ENCODE data around the gene PRKAG2. TPM values are rescaled to one million over a fixed set of nuclear protein-coding genes. Genes with fewer than 3 reads are reported as not detected.

Gene PRKAG2
- total RNA-seq, 2 donors from 2014 or later, result 23.2 to 28.4 TPM

- ATAC-seq (replicated peaks in 1 of 2), result no peak
- H3K27ac Mint-ChIP-seq, result no peak overlapping the region
- H3K36me3 Mint-ChIP-seq (ENCODE audit: insufficient read depth in 2 of 2), result no peaks in the 10 kb centered on the region
- no peak for DNase-seq
- peaks cover 4% of the 10 kb centered on the region for H3K4me1 Mint-ChIP-seq (ENCODE audit: low read depth)
- H3K4me3 Mint-ChIP-seq, result no peak overlapping the region
- H3K27me3 Mint-ChIP-seq (ENCODE audit: low read depth), result no peaks in the 10 kb centered on the region
- no peaks in the 10 kb centered on the region for H3K9me3 Mint-ChIP-seq
Measured at GRCh38 chr7:151700586-151701165, 176.2 kb downstream of the PRKAG2 start.

GRCh38 chr7:151699928-151700319 lies 177.0 kb downstream of the PRKAG2 start:
- no peaks in the 10 kb centered on the region for H3K27me3 Mint-ChIP-seq (ENCODE audit: low read depth)
- H3K27ac Mint-ChIP-seq, result no peak overlapping the region
- H3K36me3 Mint-ChIP-seq (ENCODE audit: insufficient read depth in 2 of 2), result no peaks in the 10 kb centered on the region
- H3K9me3 Mint-ChIP-seq, result no peaks in the 10 kb centered on the region
- no peak for ATAC-seq (replicated peaks in 1 of 2)
- DNase-seq, result no peak
- peaks cover 5% of the 10 kb centered on the region for H3K4me1 Mint-ChIP-seq (ENCODE audit: low read depth)
- H3K4me3 Mint-ChIP-seq, result no peak overlapping the region

- Mint-ChIP-seq H3K4me1 (ENCODE audit: low read depth) (peaks cover 6% of the 10 kb centered on the region), H3K4me3 (no peak overlapping the region), H3K36me3 (ENCODE audit: insufficient read depth in 2 of 2) (no peaks in the 10 kb centered on the region), H3K27me3 (ENCODE audit: low read depth) (no peaks in the 10 kb centered on the region), H3K27ac (no peak overlapping the region), H3K9me3 (no peaks in the 10 kb centered on the region)
- ATAC-seq (replicated peaks in 1 of 2) (no peak), DNase-seq (no peak)
Measured at GRCh38 chr7:151699147-151699927, 177.6 kb downstream of the PRKAG2 start.

GRCh38 chr7:151697942-151698341 lies 179.0 kb downstream of the PRKAG2 start:
- H3K27ac Mint-ChIP-seq, result no peak overlapping the region
- H3K4me1 Mint-ChIP-seq (ENCODE audit: low read depth), result peaks cover 6% of the 10 kb centered on the region
- ATAC-seq (replicated peaks in 1 of 2) (no peak), DNase-seq (no peak)
- no peak overlapping the region for H3K4me3 Mint-ChIP-seq
- H3K36me3 Mint-ChIP-seq (ENCODE audit: insufficient read depth in 2 of 2), result no peaks in the 10 kb centered on the region
- no peaks in the 10 kb centered on the region for H3K9me3 Mint-ChIP-seq
- no peaks in the 10 kb centered on the region for H3K27me3 Mint-ChIP-seq (ENCODE audit: low read depth)

GRCh38 chr7:151697515-151697895 lies 179.4 kb downstream of the PRKAG2 start:
- no peaks in the 10 kb centered on the region for H3K9me3 Mint-ChIP-seq
- peaks cover 6% of the 10 kb centered on the region for H3K4me1 Mint-ChIP-seq (ENCODE audit: low read depth)
- no peaks in the 10 kb centered on the region for H3K27me3 Mint-ChIP-seq (ENCODE audit: low read depth)
- no peaks in the 10 kb centered on the region for H3K36me3 Mint-ChIP-seq (ENCODE audit: insufficient read depth in 2 of 2)
- no peak for DNase-seq
- no peak overlapping the region for H3K4me3 Mint-ChIP-seq
- no peak for ATAC-seq (replicated peaks in 1 of 2)
- no peak overlapping the region for H3K27ac Mint-ChIP-seq

GRCh38 chr7:151696721-151697514 lies 180.0 kb downstream of the PRKAG2 start:
- DNase-seq (no peak), ATAC-seq (replicated peaks in 1 of 2) (no peak)
- H3K27me3 Mint-ChIP-seq (ENCODE audit: low read depth), result no peaks in the 10 kb centered on the region
- H3K36me3 Mint-ChIP-seq (ENCODE audit: insufficient read depth in 2 of 2), result no peaks in the 10 kb centered on the region
- H3K4me3 Mint-ChIP-seq, result no peak overlapping the region
- H3K9me3 Mint-ChIP-seq, result no peaks in the 10 kb centered on the region
- peaks cover 6% of the 10 kb centered on the region for H3K4me1 Mint-ChIP-seq (ENCODE audit: low read depth)
- H3K27ac Mint-ChIP-seq, result no peak overlapping the region

- DNase-seq (no peak), ATAC-seq (replicated peaks in 1 of 2) (no peak)
- Mint-ChIP-seq H3K27me3 (ENCODE audit: low read depth) (no peaks in the 10 kb centered on the region), H3K4me3 (no peak overlapping the region), H3K9me3 (no peaks in the 10 kb centered on the region), H3K27ac (no peak overlapping the region), H3K4me1 (ENCODE audit: low read depth) (peaks cover 6% of the 10 kb centered on the region), H3K36me3 (ENCODE audit: insufficient read depth in 2 of 2) (no peaks in the 10 kb centered on the region)
Measured at GRCh38 chr7:151695951-151696541, 180.9 kb downstream of the PRKAG2 start.

GRCh38 chr7:151694828-151695580 lies 181.9 kb downstream of the PRKAG2 start:
- Mint-ChIP-seq H3K27me3 (ENCODE audit: low read depth) (no peaks in the 10 kb centered on the region), H3K36me3 (ENCODE audit: insufficient read depth in 2 of 2) (no peaks in the 10 kb centered on the region), H3K4me3 (no peak overlapping the region), H3K4me1 (ENCODE audit: low read depth) (peaks cover 6% of the 10 kb centered on the region), H3K27ac (no peak overlapping the region), H3K9me3 (no peaks in the 10 kb centered on the region)
- no peak for ATAC-seq (replicated peaks in 1 of 2)
- no peak for DNase-seq

GRCh38 chr7:151694441-151694827 lies 182.5 kb downstream of the PRKAG2 start:
- H3K4me3 Mint-ChIP-seq, result no peak overlapping the region
- ATAC-seq (replicated peaks in 1 of 2) (no peak), DNase-seq (no peak)
- no peaks in the 10 kb centered on the region for H3K27me3 Mint-ChIP-seq (ENCODE audit: low read depth)
- H3K9me3 Mint-ChIP-seq, result no peaks in the 10 kb centered on the region
- no peaks in the 10 kb centered on the region for H3K36me3 Mint-ChIP-seq (ENCODE audit: insufficient read depth in 2 of 2)
- H3K27ac Mint-ChIP-seq, result no peak overlapping the region
- peaks cover 6% of the 10 kb centered on the region for H3K4me1 Mint-ChIP-seq (ENCODE audit: low read depth)

- no peak for ATAC-seq (replicated peaks in 1 of 2)
- Mint-ChIP-seq H3K4me3 (no peak overlapping the region), H3K9me3 (no peaks in the 10 kb centered on the region), H3K4me1 (ENCODE audit: low read depth) (peaks cover 6% of the 10 kb centered on the region), H3K27me3 (ENCODE audit: low read depth) (no peaks in the 10 kb centered on the region), H3K27ac (no peak overlapping the region), H3K36me3 (ENCODE audit: insufficient read depth in 2 of 2) (no peaks in the 10 kb centered on the region)
- DNase-seq, result no peak
Measured at GRCh38 chr7:151693140-151693539, 183.8 kb downstream of the PRKAG2 start.

- Mint-ChIP-seq H3K9me3 (no peaks in the 10 kb centered on the region), H3K27ac (no peak overlapping the region), H3K4me3 (no peak overlapping the region), H3K4me1 (ENCODE audit: low read depth) (peaks cover 6% of the 10 kb centered on the region), H3K27me3 (ENCODE audit: low read depth) (no peaks in the 10 kb centered on the region), H3K36me3 (ENCODE audit: insufficient read depth in 2 of 2) (no peaks in the 10 kb centered on the region)
- DNase-seq (no peak), ATAC-seq (replicated peaks in 1 of 2) (no peak)
Measured at GRCh38 chr7:151692721-151693120, 184.2 kb downstream of the PRKAG2 start.

GRCh38 chr7:151691449-151691848 lies 185.5 kb downstream of the PRKAG2 start:
- ATAC-seq (replicated peaks in 1 of 2) (no peak), DNase-seq (no peak)
- Mint-ChIP-seq H3K27me3 (ENCODE audit: low read depth) (no peaks in the 10 kb centered on the region), H3K4me1 (ENCODE audit: low read depth) (peaks cover 6% of the 10 kb centered on the region), H3K27ac (no peak overlapping the region), H3K4me3 (no peak overlapping the region), H3K9me3 (no peaks in the 10 kb centered on the region), H3K36me3 (ENCODE audit: insufficient read depth in 2 of 2) (no peaks in the 10 kb centered on the region)
